Measurements from ENCODE around the gene TPST2. TPM values are rescaled to one million over a fixed set of nuclear protein-coding genes. Genes with fewer than 3 reads are reported as not detected.

The TPST2 gene
- polyA plus RNA-seq, 2 of the 4 experiments (the other 2 are of a cell fraction), result 10.3 to 10.5 TPM

GRCh38 chr22:26476705-26477340 lies 113.1 kb downstream of the TPST2 start:
- no peak for DNase-seq (ENCODE audit: low read depth in 1 of 2, low spot score in 1 of 2)
- no peak for FAIRE-seq
- Histone ChIP-seq H3K4me3 (no peak overlapping the region), H3K9me3 (no peaks in the 10 kb centered on the region), H3K4me1 (peaks cover 5% of the 10 kb centered on the region), H3K27ac (no peak overlapping the region), H3K4me2 (no peak overlapping the region)
- ATAC-seq, result no peak
- ChIA-PET POLR2A (interaction anchor here (0.6 kb wide), 1 partner anchor 28 kb away, joined by 3 read pairs; no protein-coding TSS in a partner anchor), CTCF (interaction anchor here (0.9 to 1.1 kb wide), 2 partner anchors 15 to 26 kb away, joined by 3 read pairs; no protein-coding TSS in a partner anchor)
- TF ChIP-seq, protein P1, sequence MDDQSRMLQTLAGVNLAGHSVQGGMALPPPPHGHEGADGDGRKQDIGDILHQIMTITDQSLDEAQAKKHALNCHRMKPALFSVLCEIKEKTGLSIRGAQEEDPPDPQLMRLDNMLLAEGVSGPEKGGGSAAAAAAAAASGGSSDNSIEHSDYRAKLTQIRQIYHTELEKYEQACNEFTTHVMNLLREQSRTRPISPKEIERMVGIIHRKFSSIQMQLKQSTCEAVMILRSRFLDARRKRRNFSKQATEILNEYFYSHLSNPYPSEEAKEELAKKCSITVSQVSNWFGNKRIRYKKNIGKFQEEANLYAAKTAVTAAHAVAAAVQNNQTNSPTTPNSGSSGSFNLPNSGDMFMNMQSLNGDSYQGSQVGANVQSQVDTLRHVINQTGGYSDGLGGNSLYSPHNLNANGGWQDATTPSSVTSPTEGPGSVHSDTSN (IDR thresholded peaks at IDR 0.05), result no peak
- TF ChIP-seq CHD4 (IDR thresholded peaks at IDR 0.05; ENCODE audit: borderline replicate concordance), result no peak
- TF ChIP-seq SMC3 (IDR thresholded peaks at IDR 0.05), result no peak
- TF ChIP-seq CHD2 (IDR thresholded peaks at IDR 0.05; ENCODE audit: low read length, partially characterized antibody), result no peak
- TF ChIP-seq, protein P2, sequence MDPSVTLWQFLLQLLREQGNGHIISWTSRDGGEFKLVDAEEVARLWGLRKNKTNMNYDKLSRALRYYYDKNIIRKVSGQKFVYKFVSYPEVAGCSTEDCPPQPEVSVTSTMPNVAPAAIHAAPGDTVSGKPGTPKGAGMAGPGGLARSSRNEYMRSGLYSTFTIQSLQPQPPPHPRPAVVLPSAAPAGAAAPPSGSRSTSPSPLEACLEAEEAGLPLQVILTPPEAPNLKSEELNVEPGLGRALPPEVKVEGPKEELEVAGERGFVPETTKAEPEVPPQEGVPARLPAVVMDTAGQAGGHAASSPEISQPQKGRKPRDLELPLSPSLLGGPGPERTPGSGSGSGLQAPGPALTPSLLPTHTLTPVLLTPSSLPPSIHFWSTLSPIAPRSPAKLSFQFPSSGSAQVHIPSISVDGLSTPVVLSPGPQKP (IDR thresholded peaks at IDR 0.05; ENCODE audit: low read depth, low read length), result no peak
- no peak for TF ChIP-seq POLR2A (IDR thresholded peaks at IDR 0.05; ENCODE audit: low read length)
- TF ChIP-seq RNF2 (IDR thresholded peaks at IDR 0.05; ENCODE audit: borderline replicate concordance, low read depth), result no peak
- no peak for TF ChIP-seq KDM1A (IDR thresholded peaks at IDR 0.05; ENCODE audit: low read depth)
- no peak for TF ChIP-seq EP300 (IDR thresholded peaks at IDR 0.05)
- no peak for TF ChIP-seq NPAS2 (CRISPR knock-in tag; IDR thresholded peaks at IDR 0.05; ENCODE audit: borderline replicate concordance)
- no peak for TF ChIP-seq NR3C1 (IDR thresholded peaks at IDR 0.05)
- TF ChIP-seq, protein P3, sequence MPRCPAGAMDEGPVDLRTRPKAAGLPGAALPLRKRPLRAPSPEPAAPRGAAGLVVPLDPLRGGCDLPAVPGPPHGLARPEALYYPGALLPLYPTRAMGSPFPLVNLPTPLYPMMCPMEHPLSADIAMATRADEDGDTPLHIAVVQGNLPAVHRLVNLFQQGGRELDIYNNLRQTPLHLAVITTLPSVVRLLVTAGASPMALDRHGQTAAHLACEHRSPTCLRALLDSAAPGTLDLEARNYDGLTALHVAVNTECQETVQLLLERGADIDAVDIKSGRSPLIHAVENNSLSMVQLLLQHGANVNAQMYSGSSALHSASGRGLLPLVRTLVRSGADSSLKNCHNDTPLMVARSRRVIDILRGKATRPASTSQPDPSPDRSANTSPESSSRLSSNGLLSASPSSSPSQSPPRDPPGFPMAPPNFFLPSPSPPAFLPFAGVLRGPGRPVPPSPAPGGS (IDR thresholded peaks at IDR 0.05), result no peak
- no peak for TF ChIP-seq RFX5 (IDR thresholded peaks at IDR 0.05)
- no peak for TF ChIP-seq CBX2 (IDR thresholded peaks at IDR 0.05; ENCODE audit: borderline replicate concordance, low read depth)
- TF ChIP-seq REST (IDR thresholded peaks at IDR 0.05), result no peak
- no peak for TF ChIP-seq FOSB (CRISPR knock-in tag; IDR thresholded peaks at IDR 0.05)
- TF ChIP-seq CBX8 (IDR thresholded peaks at IDR 0.05), result no peak
- WGBS (ENCODE audit: missing lambda C conversion rate), result 90% methylated on average over 4 of the region's 4 CpGs

GRCh38 chr22:26474682-26475081 lies 115.2 kb downstream of the TPST2 start:
- ChIA-PET CTCF (interaction anchor here (1.1 kb wide), 1 partner anchor 110 kb away, joined by 3 read pairs; no protein-coding TSS in a partner anchor), POLR2A (no interaction called here)
- no peak overlapping the region for H3K27ac ChIP-seq
- ATAC-seq, result no peak
- H3K4me1 ChIP-seq, result peaks cover 18% of the 10 kb centered on the region
- no peaks in the 10 kb centered on the region for H3K9me3 ChIP-seq
- TF ChIP-seq, protein P2 (IDR thresholded peaks at IDR 0.05; ENCODE audit: low read depth, low read length), result no peak
- no peak for TF ChIP-seq NR3C1 (IDR thresholded peaks at IDR 0.05)
- no peak for TF ChIP-seq EHMT2 (IDR thresholded peaks at IDR 0.05; ENCODE audit: low read depth)
- TF ChIP-seq HEYL (CRISPR knock-in tag; IDR thresholded peaks at IDR 0.05), result no peak
- TF ChIP-seq RNF2 (IDR thresholded peaks at IDR 0.05; ENCODE audit: borderline replicate concordance, low read depth), result no peak
- TF ChIP-seq NFE2L2 (conservative IDR thresholded peaks at IDR 0.05; ENCODE audit: low read length), result no peak
- TF ChIP-seq RAD21 (conservative IDR thresholded peaks at IDR 0.05 in 1 of 2, IDR thresholded peaks at IDR 0.05 in 1 of 2), result no peak
- TF ChIP-seq FOSB (CRISPR knock-in tag; IDR thresholded peaks at IDR 0.05), result no peak
- TF ChIP-seq PHF8 (IDR thresholded peaks at IDR 0.05; ENCODE audit: borderline replicate concordance, low read depth), result no peak
- TF ChIP-seq REST (IDR thresholded peaks at IDR 0.05), result no peak
- no peak for TF ChIP-seq GATA3 (IDR thresholded peaks at IDR 0.05; ENCODE audit: borderline replicate concordance)
- no peak for TF ChIP-seq POLR2A (IDR thresholded peaks at IDR 0.05; ENCODE audit: low read length)
- no peak for FAIRE-seq
- no peak overlapping the region for H3K4me3 ChIP-seq
- no peak overlapping the region for H3K4me2 ChIP-seq
- no peak for DNase-seq (ENCODE audit: low read depth in 1 of 2, low spot score in 1 of 2)
